Lower lobe of right lung (tissue), 2 donors: ENCODE measurements around the gene MRPL42. TPM values are rescaled to one million over a fixed set of nuclear protein-coding genes. Genes with fewer than 3 reads are reported as not detected.

Experiments used
- ATAC-seq, 2 donors: fragments of 200-7000 bp; cut with Tn5 transposase; one replicate each; pipeline ENCODE4 v1.9.1; 2020 to 2022; ENCODE audit warnings: mild to moderate bottlenecking in 2 of 2, moderate library complexity in 2 of 2
- DNase-seq: peaks from one replicate; pipeline ENCODE4 v3.0.0-alpha.2; 2020
- H3K27ac ChIP-seq: fragments of 200-600 bp; one replicate; pipeline ENCODE4 v1.8.0; 2022
- H3K27me3 ChIP-seq: fragments of 200-600 bp; one replicate; pipeline ENCODE4 v1.8.0; 2022; ENCODE audit warnings: low read depth
- H3K36me3 ChIP-seq: fragments of 200-600 bp; one replicate; pipeline ENCODE4 v1.8.0; 2022; ENCODE audit warnings: mild to moderate bottlenecking
- H3K4me1 ChIP-seq: fragments of 200-600 bp; one replicate; pipeline ENCODE4 v1.8.0; 2022
- H3K4me3 ChIP-seq: fragments of 200-600 bp; one replicate; pipeline ENCODE4 v1.8.0; 2022; ENCODE audit warnings: mild to moderate bottlenecking
- H3K9me3 ChIP-seq: fragments of 200-600 bp; one replicate; pipeline ENCODE4 v1.8.0; 2022
- intact Hi-C: fragments of 100-400 bp; cut with DNase I; formaldehyde crosslinking; loops from one replicate; pipeline ENCODE4 v1.11.0; 2022
- total RNA-seq: library from RNA; stranded (reverse); fragmentation: NEBNext Ultra II Directional; extraction: Animal tissue kit (Norgen Biotek cat#: 25700); gene quantifications from one replicate; pipeline ENCODE4 v1.2.1, GENCODE V29; 2021
- TF ChIP-seq, protein P1 (sequence below): fragments of 200-600 bp; IDR thresholded peaks from one replicate; pipeline ENCODE4 v1.8.0; 2022; ENCODE audit warnings: antibody characterized with exemption, mild to moderate bottlenecking
- donor health status: DM: no; HTN: yes; CAD: no; lungs with severe emphysema.

The MRPL42 gene
- total RNA-seq, 1 donor from 2014 or later, result 44.4 TPM

DNA sequence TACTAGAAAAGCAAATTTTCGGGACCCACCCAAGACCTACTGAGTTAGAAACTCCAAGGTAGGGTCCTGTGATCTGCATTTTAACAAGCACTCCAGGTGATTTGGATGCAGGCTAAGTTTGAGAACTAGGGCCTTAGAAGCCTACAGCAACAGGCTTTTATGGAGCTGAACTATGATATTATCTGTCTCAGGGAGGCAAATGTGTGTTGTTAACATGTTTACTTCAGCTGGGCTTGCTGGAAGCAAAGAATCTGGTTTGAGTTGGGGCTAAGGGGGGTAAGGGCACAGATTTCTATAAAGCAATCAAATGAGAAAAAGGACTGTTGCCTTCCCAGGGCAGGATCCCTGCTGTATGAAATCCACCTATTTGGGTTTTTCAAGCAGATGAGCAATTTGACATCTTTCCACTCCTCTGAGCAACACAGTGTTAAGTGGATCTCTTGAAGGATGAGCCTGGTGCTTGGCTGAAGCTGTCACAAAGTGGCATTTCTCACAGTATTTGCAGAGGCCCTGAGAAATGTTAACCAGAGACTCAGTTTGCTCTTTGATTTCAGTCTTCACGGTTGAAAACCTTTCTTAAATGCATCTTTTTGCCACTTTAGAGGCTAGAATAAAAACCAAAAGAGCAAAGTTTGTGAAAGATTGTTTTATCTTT lies 68.9 kb downstream of the MRPL42 start:
- intact Hi-C loops, result no loop called here
- Histone ChIP-seq H3K4me3 (no peak overlapping the region), H3K9me3 (no peaks in the 10 kb centered on the region), H3K27me3 (no peaks in the 10 kb centered on the region), H3K4me1 (no peaks in the 10 kb centered on the region), H3K27ac (no peak overlapping the region), H3K36me3 (no peaks in the 10 kb centered on the region)
- DNase-seq (no peak), ATAC-seq (no peak)
- TF ChIP-seq, protein P1, sequence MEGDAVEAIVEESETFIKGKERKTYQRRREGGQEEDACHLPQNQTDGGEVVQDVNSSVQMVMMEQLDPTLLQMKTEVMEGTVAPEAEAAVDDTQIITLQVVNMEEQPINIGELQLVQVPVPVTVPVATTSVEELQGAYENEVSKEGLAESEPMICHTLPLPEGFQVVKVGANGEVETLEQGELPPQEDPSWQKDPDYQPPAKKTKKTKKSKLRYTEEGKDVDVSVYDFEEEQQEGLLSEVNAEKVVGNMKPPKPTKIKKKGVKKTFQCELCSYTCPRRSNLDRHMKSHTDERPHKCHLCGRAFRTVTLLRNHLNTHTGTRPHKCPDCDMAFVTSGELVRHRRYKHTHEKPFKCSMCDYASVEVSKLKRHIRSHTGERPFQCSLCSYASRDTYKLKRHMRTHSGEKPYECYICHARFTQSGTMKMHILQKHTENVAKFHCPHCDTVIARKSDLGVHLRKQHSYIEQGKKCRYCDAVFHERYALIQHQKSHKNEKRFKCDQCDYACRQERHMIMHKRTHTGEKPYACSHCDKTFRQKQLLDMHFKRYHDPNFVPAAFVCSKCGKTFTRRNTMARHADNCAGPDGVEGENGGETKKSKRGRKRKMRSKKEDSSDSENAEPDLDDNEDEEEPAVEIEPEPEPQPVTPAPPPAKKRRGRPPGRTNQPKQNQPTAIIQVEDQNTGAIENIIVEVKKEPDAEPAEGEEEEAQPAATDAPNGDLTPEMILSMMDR, result no peak

DNA sequence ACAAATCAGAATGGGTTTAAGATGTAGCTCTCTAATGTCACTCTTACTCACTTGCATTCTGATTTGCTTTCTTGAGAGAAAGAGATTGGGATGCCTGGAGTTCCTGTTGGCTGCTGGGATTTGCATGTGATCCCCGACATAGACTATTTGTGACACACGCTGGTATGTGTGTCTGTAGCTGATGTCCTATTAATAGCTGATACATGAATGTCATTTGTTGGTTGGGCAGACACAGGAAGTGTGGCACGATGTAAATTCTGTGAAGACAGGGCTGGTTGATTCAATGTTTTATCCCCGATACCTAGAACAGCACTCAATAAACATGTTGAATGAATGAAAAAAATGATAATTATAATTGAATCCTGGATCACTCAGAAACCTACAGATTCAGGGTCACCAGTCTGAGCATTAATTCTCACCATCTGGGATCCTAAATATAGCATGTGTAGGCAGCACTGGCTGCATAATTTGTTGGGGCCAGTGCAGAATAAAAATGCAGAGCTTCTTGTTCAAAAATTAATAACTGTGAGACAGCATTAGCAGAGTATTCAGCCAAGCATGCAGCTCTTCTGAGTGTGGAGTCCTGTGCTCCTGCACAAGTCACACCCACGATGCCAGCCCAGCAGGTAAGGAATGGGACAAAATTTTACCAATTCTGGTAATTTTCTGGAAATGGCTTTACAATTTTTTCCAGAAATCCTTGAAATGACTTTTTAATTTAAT lies 69.6 kb downstream of the MRPL42 start:
- TF ChIP-seq, protein P1, result no peak
- H3K27ac ChIP-seq, result no peak overlapping the region

DNA sequence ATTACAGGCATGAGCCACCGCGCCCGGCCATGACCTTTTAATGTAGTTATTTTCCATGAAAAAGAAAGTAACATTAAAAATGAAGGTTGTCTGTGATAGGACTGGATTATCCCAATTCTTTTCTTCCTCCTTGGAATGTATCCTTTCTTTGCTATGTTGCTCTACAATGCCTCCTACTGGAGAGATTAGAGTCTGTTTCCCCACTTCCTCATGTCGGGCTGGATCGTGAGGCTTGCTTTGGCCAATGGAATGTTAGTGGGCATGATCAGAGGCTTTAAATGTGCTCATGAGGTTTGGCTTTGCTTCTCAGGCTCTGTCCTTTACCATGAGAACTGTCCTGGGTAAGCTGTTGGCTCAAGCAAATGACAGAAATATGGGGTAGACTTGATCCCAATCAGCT lies 70.5 kb downstream of the MRPL42 start:
- intact Hi-C loops, result no loop called here
- TF ChIP-seq, protein P1, result no peak

More for the DNA sequence above, 69.6 kb downstream of the MRPL42 start:
- Histone ChIP-seq H3K36me3 (no peaks in the 10 kb centered on the region), H3K27me3 (no peaks in the 10 kb centered on the region), H3K4me1 (no peaks in the 10 kb centered on the region), H3K4me3 (no peak overlapping the region), H3K9me3 (no peaks in the 10 kb centered on the region)
- no peak for ATAC-seq
- intact Hi-C loops, result no loop called here
- DNase-seq, result no peak

DNA sequence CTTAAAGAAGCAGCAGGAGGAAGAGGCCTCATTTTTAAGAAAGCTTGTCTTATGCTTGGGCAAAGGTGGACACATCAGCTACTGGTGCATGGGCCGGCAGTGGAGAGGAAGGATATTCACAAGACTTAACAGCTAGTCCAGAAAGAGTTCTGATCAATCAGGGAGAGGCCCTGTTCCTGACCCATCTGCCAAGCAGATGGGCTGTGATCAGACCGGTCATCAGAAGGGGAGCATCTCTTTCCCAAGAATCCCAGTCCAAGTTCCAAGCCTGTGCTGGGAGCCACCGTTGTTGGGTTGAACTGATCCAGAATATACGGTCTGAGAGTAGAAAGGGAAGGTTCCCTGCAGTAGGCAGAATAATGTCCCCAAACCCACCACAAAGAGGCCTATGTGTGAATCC lies 72.5 kb downstream of the MRPL42 start:
- H3K27ac ChIP-seq, result no peak overlapping the region
- H3K27me3 ChIP-seq, result no peaks in the 10 kb centered on the region
- TF ChIP-seq, protein P1, result no peak
- H3K4me1 ChIP-seq, result no peaks in the 10 kb centered on the region
- intact Hi-C loops, result no loop called here
- H3K36me3 ChIP-seq, result no peaks in the 10 kb centered on the region
- DNase-seq (no peak), ATAC-seq (no peak)
- H3K9me3 ChIP-seq, result no peaks in the 10 kb centered on the region
- no peak overlapping the region for H3K4me3 ChIP-seq

More for the DNA sequence above, 70.5 kb downstream of the MRPL42 start:
- DNase-seq (no peak), ATAC-seq (no peak)
- H3K27me3 ChIP-seq, result no peaks in the 10 kb centered on the region
- no peak overlapping the region for H3K4me3 ChIP-seq
- H3K9me3 ChIP-seq, result no peaks in the 10 kb centered on the region
- no peak overlapping the region for H3K27ac ChIP-seq
- no peaks in the 10 kb centered on the region for H3K36me3 ChIP-seq
- no peaks in the 10 kb centered on the region for H3K4me1 ChIP-seq

DNA sequence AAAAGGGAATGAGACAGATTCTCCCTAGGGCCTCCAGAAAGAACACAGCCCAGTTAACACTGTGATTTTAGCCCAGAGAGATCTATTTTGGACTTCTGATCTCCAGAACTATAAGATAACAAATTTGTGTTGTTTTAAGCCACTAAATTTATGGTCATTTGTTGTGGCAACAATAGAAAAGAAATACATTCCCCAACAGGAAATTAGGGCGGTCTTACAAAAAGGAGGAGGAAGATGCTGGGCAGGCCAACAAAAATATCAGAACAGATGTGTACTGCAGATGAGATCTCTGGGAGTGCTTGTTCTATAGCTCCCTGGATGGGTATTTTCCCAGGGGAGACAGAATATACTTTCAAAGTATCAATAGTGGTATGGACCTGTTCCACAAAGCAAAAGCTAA lies 73.2 kb downstream of the MRPL42 start:
- ATAC-seq, result no peak

More for the DNA sequence above, 73.2 kb downstream of the MRPL42 start:
- no peaks in the 10 kb centered on the region for H3K9me3 ChIP-seq
- H3K4me3 ChIP-seq, result no peak overlapping the region
- no peak for DNase-seq
- intact Hi-C loops, result no loop called here
- H3K4me1 ChIP-seq, result no peaks in the 10 kb centered on the region
- TF ChIP-seq, protein P1, result no peak
- H3K27ac ChIP-seq, result no peak overlapping the region
- no peaks in the 10 kb centered on the region for H3K27me3 ChIP-seq
- H3K36me3 ChIP-seq, result no peaks in the 10 kb centered on the region
